ENCODE measurements around the gene PHF21A. TPM values are rescaled to one million over a fixed set of nuclear protein-coding genes. Genes with fewer than 3 reads are reported as not detected.

PHF21A gene
- total RNA-seq, 1 donor from 2014 or later: 69.7 TPM

DNA sequence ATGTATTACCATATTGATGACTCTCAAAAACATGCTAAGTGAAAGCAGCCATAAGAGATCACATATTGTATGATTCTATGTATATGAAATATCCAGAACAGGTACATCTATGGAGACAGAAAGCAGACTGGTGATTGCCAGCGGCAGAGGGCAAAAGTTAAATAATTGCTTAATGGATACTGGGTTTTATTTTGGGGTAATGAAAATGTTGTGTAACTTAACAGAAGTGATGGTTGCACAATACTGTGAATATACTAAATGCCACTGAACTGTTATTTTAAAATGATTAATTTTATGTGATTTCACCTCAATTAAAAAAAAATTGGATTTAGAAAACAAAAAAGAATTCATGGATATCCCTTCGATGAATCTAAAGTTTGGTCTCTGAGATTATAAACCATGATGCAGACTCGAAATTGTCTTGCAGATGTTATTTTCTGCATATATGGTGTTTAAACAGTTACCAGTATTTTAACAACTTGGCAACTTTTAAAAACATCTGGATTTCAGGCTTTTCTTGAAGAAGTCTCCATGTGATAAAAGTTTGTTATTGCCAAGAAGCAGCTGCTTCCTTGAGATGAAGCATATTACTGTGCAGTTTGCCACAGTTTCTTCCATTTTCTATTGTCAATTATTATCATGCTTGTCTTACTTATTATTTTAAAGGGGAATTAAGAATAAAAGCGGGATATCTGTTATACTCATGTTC, 160.7 kb downstream of the PHF21A start:
- no peak overlapping the region for H3K4me3 ChIP-seq

GRCh38 chr11:45959851-45960250, 161.4 kb downstream of the PHF21A start:
- no peak for DNase-seq (ENCODE audit: low spot score in 2 of 2)
- Histone ChIP-seq H3K36me3 (peaks cover 0 to 26% of the 10 kb centered on the region in 2 donors), H3K27ac (no peak overlapping the region), H3K4me1 (no peaks in the 10 kb centered on the region), H3K27me3 (no peaks in the 10 kb centered on the region), H3K4me3 (no peak overlapping the region), H3K9me3 (no peaks in the 10 kb centered on the region)
- intact Hi-C loops (cut with DNase I): loop anchor here (10.0 kb wide), 1 partner anchor 155 kb away; no protein-coding TSS in a partner anchor
- TF ChIP-seq CTCF (IDR thresholded peaks at IDR 0.05): no peak

More for the DNA sequence above, 160.7 kb downstream of the PHF21A start:
- no peaks in the 10 kb centered on the region for H3K27me3 ChIP-seq
- TF ChIP-seq CTCF (IDR thresholded peaks at IDR 0.05): no peak
- intact Hi-C loops (cut with DNase I): loop anchor here (10.0 kb wide), 1 partner anchor 154 kb away; no protein-coding TSS in a partner anchor
- H3K4me1 ChIP-seq: peaks cover 0 to 2% of the 10 kb centered on the region in 2 donors
- H3K27ac ChIP-seq: no peak overlapping the region
- DNase-seq (ENCODE audit: low spot score in 2 of 2): no peak
- no peaks in the 10 kb centered on the region for H3K9me3 ChIP-seq
- H3K36me3 ChIP-seq: peaks cover 5 to 29% of the 10 kb centered on the region in 2 donors

DNA sequence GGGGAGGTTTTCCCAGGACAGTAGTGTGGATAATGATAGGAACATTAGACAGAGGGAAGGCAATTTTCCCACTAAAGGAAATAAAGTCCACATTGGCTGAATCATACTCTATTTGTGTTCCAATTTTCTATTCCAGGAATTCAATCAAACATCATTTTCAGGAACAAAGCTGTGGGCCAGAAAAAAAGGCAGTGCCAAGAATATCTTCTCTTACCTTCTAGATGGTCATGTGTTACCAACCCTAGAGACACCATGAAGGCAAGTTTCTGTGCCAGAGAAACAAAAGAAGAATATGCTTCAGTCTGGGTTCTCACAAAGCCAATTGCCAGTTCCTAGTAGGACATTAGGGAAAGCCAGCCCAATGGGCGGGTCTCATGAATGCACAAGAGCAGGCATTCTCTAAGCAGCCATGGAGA, 171.3 kb downstream of the PHF21A start:
- DNase-seq (ENCODE audit: low spot score in 2 of 2): no peak
- H3K4me3 ChIP-seq: no peak overlapping the region
- H3K4me1 ChIP-seq: no peaks in the 10 kb centered on the region
- no peak for TF ChIP-seq CTCF (IDR thresholded peaks at IDR 0.05)
- H3K27me3 ChIP-seq: no peaks in the 10 kb centered on the region
- no peak overlapping the region for H3K27ac ChIP-seq
- no peaks in the 10 kb centered on the region for H3K9me3 ChIP-seq
- peaks cover 40 to 85% of the 10 kb centered on the region in 2 donors for H3K36me3 ChIP-seq
- intact Hi-C loops (cut with DNase I): no loop called here

DNA sequence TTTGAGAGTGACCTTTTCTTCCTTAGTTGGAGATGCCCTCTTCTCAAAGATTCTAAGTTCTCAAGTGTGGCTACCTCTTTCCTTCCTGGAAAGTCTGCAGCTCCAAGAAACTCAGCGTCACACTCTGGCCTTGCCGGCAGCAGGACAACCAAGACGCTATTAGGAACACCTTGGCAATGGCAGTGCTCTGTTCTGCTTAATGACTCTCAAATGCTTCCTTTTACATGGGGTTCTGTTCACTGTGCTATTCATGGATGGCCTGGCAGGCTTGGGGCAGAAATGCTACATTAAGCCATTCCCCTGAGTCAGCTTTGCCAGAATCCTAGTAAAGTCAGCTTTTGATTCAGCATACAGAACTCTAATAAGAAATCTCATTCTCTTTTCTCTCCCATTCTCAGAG, 172.9 kb downstream of the PHF21A start:
- no peak for TF ChIP-seq CTCF (IDR thresholded peaks at IDR 0.05)
- intact Hi-C loops (cut with DNase I): no loop called here
- Histone ChIP-seq H3K4me3 (no peak overlapping the region), H3K9me3 (no peaks in the 10 kb centered on the region), H3K27me3 (no peaks in the 10 kb centered on the region), H3K36me3 (peaks cover 51 to 91% of the 10 kb centered on the region in 2 donors), H3K4me1 (no peaks in the 10 kb centered on the region), H3K27ac (no peak overlapping the region)
- no peak for DNase-seq (ENCODE audit: low spot score in 2 of 2)

DNA sequence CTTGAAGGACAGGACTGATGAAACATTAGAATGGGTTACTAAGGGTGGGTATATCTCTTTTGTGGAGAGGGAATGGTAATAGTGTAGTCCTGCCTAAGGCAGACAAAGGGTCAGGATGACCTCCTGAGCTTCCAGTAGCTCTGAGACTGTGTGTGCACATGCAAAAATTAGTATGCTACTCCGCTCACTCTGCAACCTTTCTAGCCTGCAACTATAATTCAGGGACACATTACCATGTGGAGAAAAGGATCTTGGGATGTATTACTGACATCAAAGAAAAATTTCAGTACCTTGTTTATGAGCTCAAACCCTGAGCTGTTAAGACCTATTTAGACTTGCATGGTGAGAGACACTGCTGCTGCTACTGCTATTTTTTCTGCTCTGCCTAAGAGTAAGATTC, 173.4 kb downstream of the PHF21A start:
- Histone ChIP-seq H3K27me3 (no peaks in the 10 kb centered on the region), H3K4me3 (no peak overlapping the region), H3K9me3 (no peaks in the 10 kb centered on the region), H3K27ac (no peak overlapping the region), H3K36me3 (peaks cover 52 to 90% of the 10 kb centered on the region in 2 donors), H3K4me1 (no peaks in the 10 kb centered on the region)
- intact Hi-C loops (cut with DNase I): no loop called here
- no peak for DNase-seq (ENCODE audit: low spot score in 2 of 2)
- no peak for TF ChIP-seq CTCF (IDR thresholded peaks at IDR 0.05)

Measured in ascending aorta (tissue), 2 donors.